ENCODE results near the gene UGT1A1.

DNA sequence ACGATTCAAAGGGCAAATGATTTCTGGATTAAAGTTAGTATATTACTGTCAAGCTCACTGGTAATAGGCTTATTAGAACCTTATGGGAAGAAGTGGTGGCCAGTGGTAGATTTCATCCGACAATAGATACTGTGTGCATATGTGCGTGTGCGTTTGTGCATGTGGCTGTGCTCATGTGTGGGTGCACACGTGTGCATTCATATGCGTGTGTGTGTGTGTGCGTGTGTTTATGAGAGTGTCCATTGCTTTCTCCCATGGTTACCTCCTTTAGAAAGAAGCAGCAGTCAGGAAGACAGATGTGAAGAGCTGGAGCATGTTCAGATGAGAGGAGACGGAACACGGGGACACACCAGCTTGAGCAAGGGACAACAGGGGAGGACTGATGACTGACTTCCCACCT lies 9.2 kb downstream of the UGT1A1 start:
- no peak for TF ChIP-seq POLR2A (IDR thresholded peaks at IDR 0.05; ENCODE audit: low read depth, low read length)
- TF ChIP-seq POU2F2 (IDR thresholded peaks at IDR 0.05; ENCODE audit: low read depth, low read length) = no peak
- no peak for TF ChIP-seq TAF1 (IDR thresholded peaks at IDR 0.05; ENCODE audit: low read depth, low read length)
- no peak for TF ChIP-seq POLR2AphosphoS5 (IDR thresholded peaks at IDR 0.05; ENCODE audit: low read depth, low read length)

Data from GM12891 (cell line).